Measurements from ENCODE around the gene USP17L24. TPM values are rescaled to one million over a fixed set of nuclear protein-coding genes. Genes with fewer than 3 reads are reported as not detected.
"Not testable (repeated sequence)": the region's sequence is repeated elsewhere in the genome, so short reads cannot be mapped to it uniquely, and the experiment has no call there.

Gene USP17L24, protein sequence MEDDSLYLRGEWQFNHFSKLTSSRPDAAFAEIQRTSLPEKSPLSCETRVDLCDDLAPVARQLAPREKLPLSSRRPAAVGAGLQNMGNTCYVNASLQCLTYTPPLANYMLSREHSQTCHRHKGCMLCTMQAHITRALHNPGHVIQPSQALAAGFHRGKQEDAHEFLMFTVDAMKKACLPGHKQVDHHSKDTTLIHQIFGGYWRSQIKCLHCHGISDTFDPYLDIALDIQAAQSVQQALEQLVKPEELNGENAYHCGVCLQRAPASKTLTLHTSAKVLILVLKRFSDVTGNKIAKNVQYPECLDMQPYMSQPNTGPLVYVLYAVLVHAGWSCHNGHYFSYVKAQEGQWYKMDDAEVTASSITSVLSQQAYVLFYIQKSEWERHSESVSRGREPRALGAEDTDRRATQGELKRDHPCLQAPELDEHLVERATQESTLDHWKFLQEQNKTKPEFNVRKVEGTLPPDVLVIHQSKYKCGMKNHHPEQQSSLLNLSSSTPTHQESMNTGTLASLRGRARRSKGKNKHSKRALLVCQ
- polyA plus RNA-seq (ENCODE audit: insufficient read length in 4 of 4) = not detected

GRCh38 chr4:9324865-9325264 is at the start of gene USP17L24:
Gene USP17L24 (plus strand): TSS chr4:9325165. CDS start chr4:9325165, 0 bp downstream.
- not testable (repeated sequence) for DNase-seq (ENCODE audit: low read depth in 4 of 4, low spot score in 3 of 4)

DNA sequence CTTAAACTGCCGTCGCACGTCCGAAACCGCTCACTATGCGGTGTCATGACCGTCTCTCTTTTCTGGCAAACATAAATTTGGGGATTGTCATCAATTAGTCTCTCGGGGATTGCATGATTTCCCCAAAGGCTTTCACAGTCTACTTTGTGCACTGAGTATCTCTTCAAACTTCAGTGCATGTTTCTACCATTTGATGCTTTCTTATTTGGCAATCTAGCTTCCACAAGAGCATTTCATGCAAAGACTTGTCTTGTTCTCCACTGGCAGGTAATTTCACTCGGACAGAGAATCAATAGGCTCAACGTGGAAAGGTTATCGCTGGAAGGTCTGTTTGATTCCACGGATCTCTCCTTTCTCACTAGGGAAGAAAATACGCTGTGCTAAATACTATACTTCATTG is 774 bp upstream of the USP17L24 start:
- DNase-seq (ENCODE audit: low read depth in 4 of 4, low spot score in 3 of 4) = not testable (repeated sequence)

GRCh38 chr4:9329611-9330010 is 4.6 kb downstream of the USP17L24 start, which contains the start of gene USP17L25:
Gene USP17L25 (plus strand): TSS chr4:9329911. CDS start chr4:9329911, 0 bp downstream.
- DNase-seq (ENCODE audit: low read depth in 4 of 4, low spot score in 3 of 4) = not testable (repeated sequence)

DNA sequence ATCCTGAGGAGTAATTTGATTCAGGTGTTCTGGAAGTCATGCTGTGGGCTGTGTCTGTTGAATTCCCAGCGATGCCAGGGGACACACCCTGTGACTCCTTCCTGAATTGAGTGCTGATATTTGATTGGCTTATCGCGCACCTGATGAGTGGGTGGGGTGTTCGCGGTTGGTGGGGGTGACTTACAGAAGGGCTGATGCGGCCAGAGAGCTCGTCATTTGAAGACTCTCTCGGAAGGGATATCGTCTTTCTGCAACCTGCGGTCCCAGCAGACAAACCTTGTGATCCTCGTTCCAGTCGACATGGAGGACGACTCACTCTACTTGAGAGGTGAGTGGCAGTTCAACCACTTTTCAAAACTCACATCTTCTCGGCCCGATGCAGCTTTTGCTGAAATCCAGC is 9.4 kb downstream of the USP17L24 start, which contains the start of gene USP17L26:
Gene USP17L26 (plus strand): TSS at position 301 of the 400 bp plus-strand sequence. CDS start 0 bp downstream, at position 301.
- not testable (repeated sequence) for DNase-seq (ENCODE audit: low read depth in 4 of 4, low spot score in 3 of 4)

GRCh38 chr4:9339103-9339502 is 14.1 kb downstream of the USP17L24 start, which contains the start of gene USP17L5:
Gene USP17L5 (plus strand): TSS chr4:9339403. CDS start chr4:9339403, 0 bp downstream.
- DNase-seq (ENCODE audit: low read depth in 4 of 4, low spot score in 3 of 4) = not testable (repeated sequence)

GRCh38 chr4:9343848-9344247 is 18.9 kb downstream of the USP17L24 start, which contains the start of gene USP17L27:
Gene USP17L27 (plus strand): TSS chr4:9344148. CDS start chr4:9344148, 0 bp downstream.
- DNase-seq (ENCODE audit: low read depth in 4 of 4, low spot score in 3 of 4) = not testable (repeated sequence)

DNA sequence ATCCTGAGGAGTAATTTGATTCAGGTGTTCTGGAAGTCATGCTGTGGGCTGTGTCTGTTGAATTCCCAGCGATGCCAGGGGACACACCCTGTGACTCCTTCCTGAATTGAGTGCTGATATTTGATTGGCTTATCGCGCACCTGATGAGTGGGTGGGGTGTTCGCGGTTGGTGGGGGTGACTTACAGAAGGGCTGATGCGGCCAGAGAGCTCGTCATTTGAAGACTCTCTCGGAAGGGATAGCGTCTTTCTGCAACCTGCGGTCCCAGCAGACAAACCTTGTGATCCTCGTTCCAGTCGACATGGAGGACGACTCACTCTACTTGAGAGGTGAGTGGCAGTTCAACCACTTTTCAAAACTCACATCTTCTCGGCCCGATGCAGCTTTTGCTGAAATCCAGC is 23.6 kb downstream of the USP17L24 start, which contains the start of gene USP17L28:
Gene USP17L28 (plus strand): TSS at position 301 of the 400 bp plus-strand sequence. CDS start 0 bp downstream, at position 301.
- not testable (repeated sequence) for DNase-seq (ENCODE audit: low read depth in 4 of 4, low spot score in 3 of 4)

DNA sequence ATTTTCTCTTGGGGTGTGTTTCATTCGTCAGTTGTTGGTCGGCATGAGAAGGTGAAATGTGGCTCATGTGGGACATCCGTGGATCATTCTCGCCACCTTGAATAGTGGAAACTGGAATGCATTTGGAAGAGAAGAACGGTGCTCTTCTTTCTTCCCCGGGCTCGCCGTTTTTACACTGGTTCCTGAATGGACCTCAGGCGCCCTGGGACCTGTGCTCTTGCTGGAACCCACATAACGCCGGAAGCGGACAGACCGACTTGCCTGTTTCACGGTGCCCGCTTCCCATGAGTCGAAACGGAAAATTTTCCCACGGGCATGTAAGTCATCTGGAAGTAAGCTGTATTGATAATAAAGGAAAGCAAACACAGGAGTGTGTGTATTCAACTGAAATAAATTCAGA is 25.9 kb downstream of the USP17L24 start:
- DNase-seq (ENCODE audit: low read depth in 4 of 4, low spot score in 3 of 4) = not testable (repeated sequence)

DNA sequence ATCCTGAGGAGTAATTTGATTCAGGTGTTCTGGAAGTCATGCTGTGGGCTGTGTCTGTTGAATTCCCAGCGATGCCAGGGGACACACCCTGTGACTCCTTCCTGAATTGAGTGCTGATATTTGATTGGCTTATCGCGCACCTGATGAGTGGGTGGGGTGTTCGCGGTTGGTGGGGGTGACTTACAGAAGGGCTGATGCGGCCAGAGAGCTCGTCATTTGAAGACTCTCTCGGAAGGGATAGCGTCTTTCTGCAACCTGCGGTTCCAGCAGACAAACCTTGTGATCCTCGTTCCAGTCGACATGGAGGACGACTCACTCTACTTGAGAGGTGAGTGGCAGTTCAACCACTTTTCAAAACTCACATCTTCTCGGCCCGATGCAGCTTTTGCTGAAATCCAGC is 28.4 kb downstream of the USP17L24 start, which contains the start of gene USP17L29:
Gene USP17L29 (plus strand): TSS at position 301 of the 400 bp plus-strand sequence. CDS start 0 bp downstream, at position 301.
- not testable (repeated sequence) for DNase-seq (ENCODE audit: low read depth in 4 of 4, low spot score in 3 of 4)

- not testable (repeated sequence) for DNase-seq (ENCODE audit: low read depth in 4 of 4, low spot score in 3 of 4)
Observed at GRCh38 chr4:9362829-9363228, 37.9 kb downstream of the USP17L24 start, which contains the start of gene USP17L30. Gene USP17L30 (plus strand): TSS chr4:9363129. CDS start chr4:9363129, 0 bp downstream.

Other genes starting within 250 kb of the USP17L24 start
- gene FAM90A26, start 154.8 kb upstream of the USP17L24 start, polyA plus RNA-seq (ENCODE audit: insufficient read length in 4 of 4) = under 1 TPM in 1 of 4 donors, not detected in 3; 0.06 TPM
- gene USP17L10, start 114.5 kb upstream of the USP17L24 start, polyA plus RNA-seq (ENCODE audit: insufficient read length in 4 of 4) = not detected
- gene USP17L11, start 109.8 kb upstream of the USP17L24 start, polyA plus RNA-seq (ENCODE audit: insufficient read length in 4 of 4) = not detected
- not detected for gene USP17L12, start 105.0 kb upstream of the USP17L24 start, polyA plus RNA-seq (ENCODE audit: insufficient read length in 4 of 4)
- not detected for gene USP17L13, start 100.3 kb upstream of the USP17L24 start, polyA plus RNA-seq (ENCODE audit: insufficient read length in 4 of 4)
- gene USP17L15, start 90.8 kb upstream of the USP17L24 start, polyA plus RNA-seq (ENCODE audit: insufficient read length in 4 of 4) = not detected
- not detected for gene USP17L17, start 81.3 kb upstream of the USP17L24 start, polyA plus RNA-seq (ENCODE audit: insufficient read length in 4 of 4)
- gene USP17L18, start 76.5 kb upstream of the USP17L24 start, polyA plus RNA-seq (ENCODE audit: insufficient read length in 4 of 4) = not detected
- gene USP17L19, start 71.8 kb upstream of the USP17L24 start, polyA plus RNA-seq (ENCODE audit: insufficient read length in 4 of 4) = not detected
- not detected for gene USP17L20, start 67.0 kb upstream of the USP17L24 start, polyA plus RNA-seq (ENCODE audit: insufficient read length in 4 of 4)
- gene USP17L21, start 62.3 kb upstream of the USP17L24 start, polyA plus RNA-seq (ENCODE audit: insufficient read length in 4 of 4) = not detected
- gene USP17L22, start 57.5 kb upstream of the USP17L24 start, polyA plus RNA-seq (ENCODE audit: insufficient read length in 4 of 4) = not detected
- not detected for gene USP17L25, start 4.7 kb downstream of the USP17L24 start, polyA plus RNA-seq (ENCODE audit: insufficient read length in 4 of 4)
- gene USP17L26, start 9.5 kb downstream of the USP17L24 start, polyA plus RNA-seq (ENCODE audit: insufficient read length in 4 of 4) = not detected
- gene USP17L5, start 14.2 kb downstream of the USP17L24 start, polyA plus RNA-seq (ENCODE audit: insufficient read length in 4 of 4) = not detected
- gene USP17L27, start 19.0 kb downstream of the USP17L24 start, polyA plus RNA-seq (ENCODE audit: insufficient read length in 4 of 4) = not detected
- gene USP17L28, start 23.7 kb downstream of the USP17L24 start, polyA plus RNA-seq (ENCODE audit: insufficient read length in 4 of 4) = not detected
- not detected for gene USP17L29, start 28.5 kb downstream of the USP17L24 start, polyA plus RNA-seq (ENCODE audit: insufficient read length in 4 of 4)
- not detected for gene USP17L30, start 38.0 kb downstream of the USP17L24 start, polyA plus RNA-seq (ENCODE audit: insufficient read length in 4 of 4)
- not detected for gene DEFB131A, start 119.2 kb downstream of the USP17L24 start, polyA plus RNA-seq (ENCODE audit: insufficient read length in 4 of 4)